ENCODE data around the gene TMEM131L. TPM values are rescaled to one million over a fixed set of nuclear protein-coding genes. Genes with fewer than 3 reads are reported as not detected.

The TMEM131L gene
- total and polyA plus RNA-seq, 4 experiments from 2014 or later: 20.8 to 65.6 (median 53.2) TPM

DNA sequence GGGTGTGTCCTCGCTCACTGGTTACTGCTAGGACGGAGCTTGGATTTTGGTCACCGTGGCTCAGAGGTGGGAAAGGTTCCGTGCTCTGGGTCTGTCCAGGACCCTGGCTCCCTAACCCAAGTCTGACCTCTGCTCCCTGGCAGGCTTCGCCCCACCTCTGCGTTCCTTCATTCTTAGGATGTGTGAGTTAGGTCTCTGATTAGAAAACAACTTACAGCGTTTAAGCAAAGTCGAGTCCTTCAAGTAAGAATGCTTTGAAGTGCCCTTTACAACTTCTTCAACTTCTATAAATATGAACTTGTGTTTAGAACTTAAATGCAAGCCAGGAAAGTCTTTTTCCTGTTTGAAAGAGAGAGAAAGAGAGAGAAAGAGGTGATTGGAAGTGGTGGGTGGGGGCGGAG lies 218.8 kb downstream of the TMEM131L start:
- POLR2A ChIA-PET (ENCODE audit: partially characterized antibody): interaction anchor here (1.0 kb wide), 1 partner anchor 13 kb away, joined by 3 read pairs; no protein-coding TSS in a partner anchor
- peak overlapping the region in 5 of 7 donors; percentile 31 to 84 (median 66) for H3K27ac Mint-ChIP-seq
- Histone ChIP-seq H3K27ac (ENCODE audit: low read depth, low read length) (no peak overlapping the region), H3K4me1 (ENCODE audit: insufficient read depth, low read length) (peaks cover 12% of the 10 kb centered on the region), H3K27me3 (ENCODE audit: insufficient read depth, low read length) (peaks cover 3% of the 10 kb centered on the region), H3K4me3 (ENCODE audit: low read length in 2 of 2) (peak overlapping the region in 1 of 2 donors; percentile 59), H3K36me3 (ENCODE audit: insufficient read depth, low read length) (no peaks in the 10 kb centered on the region), H3K9me3 (ENCODE audit: control insufficient read depth in 1 of 2, low read length in 2 of 2) (peaks cover 0 to 6% of the 10 kb centered on the region in 2 donors)
- CTCF ChIA-PET (ENCODE audit: partially characterized antibody): interaction anchor here (1.6 kb wide), 1 partner anchor 65 kb away, joined by 3 read pairs; no protein-coding TSS in a partner anchor
- peak overlapping the region; percentile 81 to 92 (median 88) for H3K4me3 Mint-ChIP-seq
- H3K36me3 Mint-ChIP-seq: peaks cover 17 to 24% of the 10 kb centered on the region in 2 donors
- intact Hi-C loops (cut with micrococcal nuclease): no loop called here
- H3K4me1 Mint-ChIP-seq: peaks cover 6 to 16% (median 8%) of the 10 kb centered on the region in 4 donors
- peaks cover 4 to 26% (median 20%) of the 10 kb centered on the region in 8 donors for H3K9me3 Mint-ChIP-seq
- peaks cover 14 to 17% of the 10 kb centered on the region in 2 donors for H3K27me3 Mint-ChIP-seq
- peak in 1 of 5 donors; percentile 9 for DNase-seq

Other genes starting within 250 kb of the TMEM131L start
- not detected for gene MND1, start 121.7 kb upstream of the TMEM131L start, total RNA-seq
- under 1 TPM in 1 of 2 donors, not detected in 1; 0.34 TPM for gene MND1, start 121.7 kb upstream of the TMEM131L start, polyA plus RNA-seq
- gene TLR2, start 217.9 kb downstream of the TMEM131L start, total RNA-seq: 1 to 10 TPM; 3.5 to 3.9 TPM
- gene TLR2, start 217.9 kb downstream of the TMEM131L start, polyA plus RNA-seq: 1 to 10 TPM; 1.3 to 3.0 TPM

Measured in CD4-positive, alpha-beta memory T cell (primary cell).